NCI-H748 (cell line): ENCODE measurements around the gene TMPRSS3.

Experiments
- DNase-seq: peaks from one replicate; lab custom pipeline; 2025; ENCODE audit not compliant: unreplicated experiment; lab: John Stamatoyannopoulos, UW

Gene TMPRSS3

DNA sequence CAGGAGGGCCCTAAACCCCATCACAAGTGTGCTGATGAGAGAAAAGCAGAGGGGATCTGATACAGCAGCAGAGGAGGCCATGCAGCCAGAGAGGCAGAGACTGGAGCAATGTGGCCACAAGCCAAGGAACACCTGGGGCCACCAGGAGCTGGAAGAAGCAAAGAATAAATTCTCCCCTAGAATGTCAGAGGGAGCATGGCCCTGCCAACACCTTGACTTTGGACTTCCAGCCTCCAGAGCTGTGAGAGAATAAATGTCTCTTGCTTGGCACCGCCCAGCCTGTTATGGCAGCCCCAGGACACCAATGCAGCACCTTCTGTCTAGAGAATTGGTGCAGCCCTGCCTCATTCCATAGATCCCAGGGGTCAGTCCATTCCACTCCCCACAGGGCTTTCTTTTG is 33.2 kb upstream of the TMPRSS3 start:
- DNase-seq = no peak

DNA sequence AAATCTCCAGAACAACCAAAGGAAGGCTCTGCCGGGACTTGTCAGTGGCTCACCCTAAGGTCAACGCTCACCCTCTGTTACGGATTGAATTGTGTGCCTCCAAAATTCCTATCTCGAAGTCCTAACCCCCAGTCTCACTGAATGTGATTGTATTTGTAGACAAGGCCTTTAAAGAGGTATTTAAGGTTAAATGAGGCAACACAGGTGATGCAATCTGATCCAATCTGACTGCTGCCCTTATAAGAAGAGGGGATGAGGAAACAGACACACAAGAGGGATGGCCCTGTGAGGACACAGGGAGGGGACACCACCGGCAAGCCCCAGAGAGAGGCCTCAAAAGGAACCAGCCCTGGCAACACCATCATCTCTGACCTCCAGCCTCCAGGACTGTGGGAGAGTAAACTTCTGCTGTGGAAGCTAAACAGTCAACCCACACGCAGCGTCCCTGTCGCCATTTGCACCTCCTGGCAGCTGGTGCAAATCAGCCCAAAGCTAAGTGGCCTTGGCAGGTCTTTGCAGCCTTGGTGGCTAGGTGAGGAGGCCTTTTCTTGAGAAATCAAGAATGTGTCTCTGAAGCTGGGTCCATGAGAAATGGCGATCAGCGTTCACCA is 32.1 kb upstream of the TMPRSS3 start:
- no peak for DNase-seq

DNA sequence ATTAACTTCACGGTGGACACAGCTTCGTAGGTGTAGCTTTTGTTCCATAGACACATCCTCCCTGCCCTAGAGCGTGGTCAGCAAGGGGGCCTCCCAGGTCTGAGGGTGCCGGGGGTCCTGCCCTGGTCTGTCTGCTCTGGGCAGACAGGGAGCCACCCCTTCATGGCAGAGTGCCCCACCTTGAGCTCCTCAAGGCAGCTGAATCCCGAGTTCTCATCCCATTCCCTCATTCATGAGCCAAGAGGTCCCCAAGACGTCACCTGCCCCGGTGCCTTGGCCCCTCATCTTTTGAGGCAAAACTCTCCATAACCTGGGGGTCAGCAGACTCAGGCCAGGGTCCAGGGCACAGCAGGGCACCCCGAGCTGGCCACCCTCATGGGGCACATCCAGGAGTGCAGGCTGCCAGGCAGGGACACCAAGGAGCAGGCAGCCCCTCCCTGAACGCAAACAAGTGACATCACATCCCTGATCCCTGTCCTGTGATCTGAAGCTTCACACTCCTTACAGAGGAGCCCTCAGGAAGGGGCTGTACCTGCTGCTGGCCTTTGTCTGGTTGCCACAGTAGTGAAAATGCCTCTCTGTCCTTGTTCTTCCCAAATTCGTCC is 31.1 kb upstream of the TMPRSS3 start:
- DNase-seq = peak; percentile 17

GRCh38 chr21:42426424-42426823 is 30.6 kb upstream of the TMPRSS3 start:
- DNase-seq = peak; percentile 48

- DNase-seq = no peak
Measured at GRCh38 chr21:42425591-42425990, 29.7 kb upstream of the TMPRSS3 start.

- no peak for DNase-seq
Measured at GRCh38 chr21:42424914-42425541, 29.2 kb upstream of the TMPRSS3 start.

GRCh38 chr21:42423685-42424084 is 27.8 kb upstream of the TMPRSS3 start:
- no peak for DNase-seq

GRCh38 chr21:42423197-42423675 is 27.4 kb upstream of the TMPRSS3 start:
- no peak for DNase-seq

DNA sequence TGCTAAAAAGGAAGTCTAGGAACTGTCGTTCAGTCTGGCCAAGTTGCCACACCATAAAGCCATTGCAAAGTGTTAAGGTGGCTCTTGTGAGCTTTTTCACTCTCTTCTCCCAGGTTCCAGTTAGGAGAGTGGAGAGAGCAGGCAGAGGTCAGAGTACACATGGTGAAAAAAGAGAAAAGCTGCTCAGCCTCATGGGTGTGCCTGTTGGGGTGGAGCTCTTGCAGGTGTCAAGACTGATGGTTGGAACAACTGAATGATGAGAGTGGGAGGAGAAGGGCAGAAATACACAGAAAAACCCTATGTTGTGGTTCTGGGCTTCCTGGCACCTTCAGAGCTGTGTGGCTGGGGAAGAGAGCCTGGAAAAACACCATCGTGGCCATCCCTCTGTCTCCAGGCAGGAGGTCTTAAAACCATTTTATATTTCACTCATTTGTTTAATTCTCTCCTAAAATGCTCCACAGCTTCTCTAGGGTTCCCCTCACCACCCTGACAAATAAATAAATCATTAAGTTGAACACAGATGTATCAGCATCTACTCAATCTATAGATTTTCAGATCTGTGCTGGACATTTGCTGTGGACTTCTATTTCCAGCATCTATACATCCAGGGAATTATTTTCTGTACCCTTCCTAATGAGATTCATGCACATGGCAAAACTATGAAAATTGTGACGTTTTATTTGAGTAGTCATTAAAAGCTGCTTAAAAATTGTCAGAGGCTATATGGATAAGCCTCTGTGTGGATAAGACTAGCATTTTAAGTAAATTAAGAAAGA is 25.4 kb upstream of the TMPRSS3 start:
- no peak for DNase-seq

- no peak for DNase-seq
Measured at GRCh38 chr21:42419845-42420244, 24.0 kb upstream of the TMPRSS3 start.

DNA sequence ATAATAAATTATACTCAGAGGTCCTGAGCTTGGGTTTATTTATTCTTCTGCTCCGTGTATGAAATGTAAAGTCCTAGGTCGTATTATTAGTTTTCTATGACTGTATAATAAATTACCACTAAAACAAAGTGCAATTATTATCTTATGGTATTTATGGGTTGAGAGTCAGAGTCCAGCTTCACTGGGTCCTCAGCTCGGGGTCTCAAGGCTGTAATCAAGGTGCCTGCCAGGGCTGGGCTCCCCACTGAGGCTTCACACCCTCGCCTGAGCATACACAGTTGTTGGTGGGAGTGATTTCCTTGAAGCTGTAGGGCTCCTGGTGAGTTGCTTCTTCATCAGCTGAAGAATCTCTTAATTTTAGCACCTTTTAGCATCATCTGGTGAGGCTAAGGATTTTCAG is 23.0 kb upstream of the TMPRSS3 start:
- no peak for DNase-seq

- DNase-seq = no peak
Measured at GRCh38 chr21:42417533-42417932, 21.7 kb upstream of the TMPRSS3 start.

GRCh38 chr21:42414928-42415769 is 19.3 kb upstream of the TMPRSS3 start:
- no peak for DNase-seq

- DNase-seq = no peak
Measured at GRCh38 chr21:42414553-42414927, 18.7 kb upstream of the TMPRSS3 start.

GRCh38 chr21:42414066-42414465 is 18.2 kb upstream of the TMPRSS3 start:
- no peak for DNase-seq

GRCh38 chr21:42413500-42413899 is 17.6 kb upstream of the TMPRSS3 start:
- DNase-seq = no peak

DNA sequence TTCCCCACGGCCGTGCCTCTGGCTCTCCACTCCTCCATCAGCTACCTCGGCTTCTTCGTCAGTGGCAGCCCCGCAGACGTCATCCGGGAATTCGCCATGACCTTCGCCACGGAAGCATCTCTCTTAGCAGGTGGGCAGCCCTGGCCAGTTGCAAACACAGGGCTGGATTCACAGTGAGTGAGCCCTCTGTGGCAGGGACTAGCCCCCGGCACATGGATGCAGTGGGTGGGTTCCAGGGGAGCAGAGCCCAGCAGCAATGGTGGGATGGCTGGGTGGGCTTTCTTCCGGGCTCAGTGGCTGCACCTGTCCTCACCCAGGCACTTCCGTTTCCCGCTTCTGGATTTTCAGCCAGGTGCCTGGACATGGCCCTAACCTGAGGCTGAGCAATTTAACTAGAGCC is 17.2 kb upstream of the TMPRSS3 start:
- DNase-seq = no peak

DNA sequence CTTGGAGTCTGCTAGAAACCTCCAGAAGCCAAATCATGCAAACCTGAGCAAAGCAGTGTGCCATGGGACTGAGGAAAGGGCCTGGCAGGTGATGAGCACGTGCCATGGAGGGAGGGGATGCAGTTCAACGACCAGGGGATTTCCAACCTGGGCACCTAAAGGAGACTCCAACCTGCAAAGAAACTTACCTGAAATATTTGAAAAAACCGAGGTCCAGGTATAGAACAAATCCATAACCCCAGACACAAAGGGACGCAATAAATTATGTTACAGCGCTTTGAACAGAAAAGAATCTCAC is 16.7 kb upstream of the TMPRSS3 start:
- DNase-seq = no peak

DNA sequence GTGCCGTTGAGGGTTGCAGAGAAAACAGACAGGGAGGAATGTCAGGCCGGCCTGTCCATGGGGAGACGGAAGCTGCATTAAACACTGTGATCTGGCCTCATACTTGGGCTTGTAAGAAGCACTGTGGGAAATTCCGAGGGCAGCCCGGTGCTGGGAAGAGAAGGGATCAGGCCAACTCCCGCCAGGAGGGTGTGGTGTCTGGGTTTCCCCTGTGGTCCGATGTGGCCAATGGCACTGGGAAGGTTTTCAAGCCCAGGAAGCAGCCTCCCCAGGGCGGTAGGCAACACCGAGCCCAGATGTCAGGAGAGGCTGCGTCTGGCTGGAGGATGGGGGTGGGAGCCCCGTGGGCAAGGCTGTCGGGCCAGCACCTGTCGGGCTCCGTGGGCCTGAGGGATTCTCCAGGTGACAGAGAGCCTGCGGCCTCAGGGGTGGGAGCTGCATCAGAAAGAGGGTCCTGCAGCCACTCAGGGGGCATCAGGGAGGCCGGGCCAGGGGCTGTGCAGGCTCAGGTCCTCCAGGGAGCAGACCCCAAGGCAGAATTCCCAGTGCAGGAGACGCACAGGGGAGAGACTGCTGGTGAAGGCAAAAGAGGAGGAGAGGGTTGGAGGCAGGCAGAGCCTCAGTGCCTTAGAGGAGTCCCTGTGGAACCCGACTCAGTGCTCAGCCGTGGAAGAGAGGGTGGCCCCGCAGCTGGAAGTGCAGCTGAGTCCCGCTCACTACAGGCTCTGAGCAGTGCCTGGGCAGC is 16.2 kb upstream of the TMPRSS3 start:
- no peak for DNase-seq

GRCh38 chr21:42411197-42411869 is 15.5 kb upstream of the TMPRSS3 start:
- DNase-seq = peak; percentile 23
